Measurements from ENCODE around the gene PAQR7.

PAQR7 gene

DNA sequence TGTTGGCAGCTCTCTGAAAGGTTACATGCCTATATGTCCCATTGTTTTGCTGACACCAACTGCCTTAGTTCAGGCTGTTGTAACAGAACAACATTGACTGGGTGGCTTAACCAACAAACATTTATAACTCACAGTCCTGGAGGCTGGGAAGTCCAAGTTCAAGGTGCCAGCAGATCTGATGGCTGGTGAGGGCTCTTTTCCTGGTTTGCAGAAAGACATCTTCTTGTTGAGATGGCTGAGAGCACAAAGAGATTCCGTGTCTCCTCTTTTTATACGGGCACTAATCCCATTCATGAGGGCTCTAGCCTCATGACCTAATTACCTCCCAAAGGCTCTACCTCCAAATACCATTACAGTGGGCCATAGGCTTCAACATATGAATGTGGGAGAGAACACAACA is 41.0 kb upstream of the PAQR7 start:
- no peak for TF ChIP-seq POLR2AphosphoS5 (IDR thresholded peaks at IDR 0.05; ENCODE audit: low read depth)
- TF ChIP-seq, protein P1, sequence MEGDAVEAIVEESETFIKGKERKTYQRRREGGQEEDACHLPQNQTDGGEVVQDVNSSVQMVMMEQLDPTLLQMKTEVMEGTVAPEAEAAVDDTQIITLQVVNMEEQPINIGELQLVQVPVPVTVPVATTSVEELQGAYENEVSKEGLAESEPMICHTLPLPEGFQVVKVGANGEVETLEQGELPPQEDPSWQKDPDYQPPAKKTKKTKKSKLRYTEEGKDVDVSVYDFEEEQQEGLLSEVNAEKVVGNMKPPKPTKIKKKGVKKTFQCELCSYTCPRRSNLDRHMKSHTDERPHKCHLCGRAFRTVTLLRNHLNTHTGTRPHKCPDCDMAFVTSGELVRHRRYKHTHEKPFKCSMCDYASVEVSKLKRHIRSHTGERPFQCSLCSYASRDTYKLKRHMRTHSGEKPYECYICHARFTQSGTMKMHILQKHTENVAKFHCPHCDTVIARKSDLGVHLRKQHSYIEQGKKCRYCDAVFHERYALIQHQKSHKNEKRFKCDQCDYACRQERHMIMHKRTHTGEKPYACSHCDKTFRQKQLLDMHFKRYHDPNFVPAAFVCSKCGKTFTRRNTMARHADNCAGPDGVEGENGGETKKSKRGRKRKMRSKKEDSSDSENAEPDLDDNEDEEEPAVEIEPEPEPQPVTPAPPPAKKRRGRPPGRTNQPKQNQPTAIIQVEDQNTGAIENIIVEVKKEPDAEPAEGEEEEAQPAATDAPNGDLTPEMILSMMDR (IDR thresholded peaks at IDR 0.05; ENCODE audit: insufficient read depth, low read length): no peak
- no peak overlapping the region for H3K27ac ChIP-seq (replicated peaks)
- no peak overlapping the region for H3K4me3 ChIP-seq (replicated peaks; ENCODE audit: insufficient read depth, low read length)
- H3K27me3 ChIP-seq (ENCODE audit: insufficient read depth, poor library complexity, severe bottlenecking): no peaks in the 10 kb centered on the region
- no peak for DNase-seq (ENCODE audit: low read depth in 1 of 2, low spot score in 1 of 2)

DNA sequence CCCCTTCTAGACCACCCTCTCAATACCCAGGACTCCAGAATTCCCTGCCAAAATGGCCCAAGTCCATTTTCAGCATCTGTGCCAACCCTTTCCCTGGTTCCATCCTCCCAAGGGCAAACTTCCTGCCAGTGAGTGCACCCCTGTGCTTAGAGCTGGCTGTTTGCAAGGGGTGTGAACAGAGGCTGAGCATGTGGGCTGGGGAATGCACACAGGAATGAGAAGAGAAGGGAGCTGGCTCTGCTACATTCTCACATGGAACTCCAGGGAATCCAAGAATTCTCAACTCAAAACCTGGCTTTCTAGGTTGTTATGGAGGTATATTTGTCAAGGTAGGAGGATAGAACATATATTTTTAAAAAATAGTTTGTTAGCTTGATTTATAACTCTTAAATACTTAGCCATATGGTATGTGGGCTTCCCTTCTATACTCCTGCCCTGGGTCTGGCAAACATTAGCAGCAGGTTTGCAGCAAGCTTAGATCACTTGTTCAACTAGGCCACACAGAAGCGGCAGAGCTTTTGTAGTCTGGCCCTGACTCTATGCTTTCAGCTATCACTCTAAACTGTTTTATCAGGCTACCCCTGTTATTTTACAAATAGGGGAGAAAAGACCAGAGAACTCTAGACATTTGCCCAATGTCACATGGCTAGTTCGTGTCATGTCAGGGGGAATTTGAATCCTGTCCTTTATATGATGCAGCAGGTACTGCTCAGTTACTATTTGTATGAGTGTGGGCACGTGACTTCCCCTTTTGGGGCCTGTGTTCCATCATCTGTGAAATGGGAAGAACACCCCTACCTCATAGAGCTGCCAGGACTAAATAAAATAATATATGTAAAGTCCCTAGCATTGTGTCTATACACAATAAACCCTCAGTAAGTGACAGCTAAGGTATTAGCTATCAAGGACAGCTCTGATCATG is 38.8 kb upstream of the PAQR7 start:
- TF ChIP-seq SPI1 (IDR thresholded peaks at IDR 0.05; ENCODE audit: borderline replicate concordance, low read depth) (no peak), POLR2AphosphoS5 (IDR thresholded peaks at IDR 0.05; ENCODE audit: low read depth) (no peak), GABPA (IDR thresholded peaks at IDR 0.05; ENCODE audit: low read depth) (no peak)
- TF ChIP-seq, protein P1 (IDR thresholded peaks at IDR 0.05; ENCODE audit: insufficient read depth, low read length): no peak
- TF ChIP-seq, protein P2, sequence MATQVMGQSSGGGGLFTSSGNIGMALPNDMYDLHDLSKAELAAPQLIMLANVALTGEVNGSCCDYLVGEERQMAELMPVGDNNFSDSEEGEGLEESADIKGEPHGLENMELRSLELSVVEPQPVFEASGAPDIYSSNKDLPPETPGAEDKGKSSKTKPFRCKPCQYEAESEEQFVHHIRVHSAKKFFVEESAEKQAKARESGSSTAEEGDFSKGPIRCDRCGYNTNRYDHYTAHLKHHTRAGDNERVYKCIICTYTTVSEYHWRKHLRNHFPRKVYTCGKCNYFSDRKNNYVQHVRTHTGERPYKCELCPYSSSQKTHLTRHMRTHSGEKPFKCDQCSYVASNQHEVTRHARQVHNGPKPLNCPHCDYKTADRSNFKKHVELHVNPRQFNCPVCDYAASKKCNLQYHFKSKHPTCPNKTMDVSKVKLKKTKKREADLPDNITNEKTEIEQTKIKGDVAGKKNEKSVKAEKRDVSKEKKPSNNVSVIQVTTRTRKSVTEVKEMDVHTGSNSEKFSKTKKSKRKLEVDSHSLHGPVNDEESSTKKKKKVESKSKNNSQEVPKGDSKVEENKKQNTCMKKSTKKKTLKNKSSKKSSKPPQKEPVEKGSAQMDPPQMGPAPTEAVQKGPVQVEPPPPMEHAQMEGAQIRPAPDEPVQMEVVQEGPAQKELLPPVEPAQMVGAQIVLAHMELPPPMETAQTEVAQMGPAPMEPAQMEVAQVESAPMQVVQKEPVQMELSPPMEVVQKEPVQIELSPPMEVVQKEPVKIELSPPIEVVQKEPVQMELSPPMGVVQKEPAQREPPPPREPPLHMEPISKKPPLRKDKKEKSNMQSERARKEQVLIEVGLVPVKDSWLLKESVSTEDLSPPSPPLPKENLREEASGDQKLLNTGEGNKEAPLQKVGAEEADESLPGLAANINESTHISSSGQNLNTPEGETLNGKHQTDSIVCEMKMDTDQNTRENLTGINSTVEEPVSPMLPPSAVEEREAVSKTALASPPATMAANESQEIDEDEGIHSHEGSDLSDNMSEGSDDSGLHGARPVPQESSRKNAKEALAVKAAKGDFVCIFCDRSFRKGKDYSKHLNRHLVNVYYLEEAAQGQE (IDR thresholded peaks at IDR 0.05; ENCODE audit: insufficient replicate concordance, low read depth): no peak
- no peak for DNase-seq (ENCODE audit: low read depth in 1 of 2, low spot score in 1 of 2)
- no peak overlapping the region for H3K4me3 ChIP-seq (replicated peaks; ENCODE audit: insufficient read depth, low read length)
- H3K27me3 ChIP-seq (ENCODE audit: insufficient read depth, poor library complexity, severe bottlenecking): no peaks in the 10 kb centered on the region
- no peak overlapping the region for H3K27ac ChIP-seq (replicated peaks)

DNA sequence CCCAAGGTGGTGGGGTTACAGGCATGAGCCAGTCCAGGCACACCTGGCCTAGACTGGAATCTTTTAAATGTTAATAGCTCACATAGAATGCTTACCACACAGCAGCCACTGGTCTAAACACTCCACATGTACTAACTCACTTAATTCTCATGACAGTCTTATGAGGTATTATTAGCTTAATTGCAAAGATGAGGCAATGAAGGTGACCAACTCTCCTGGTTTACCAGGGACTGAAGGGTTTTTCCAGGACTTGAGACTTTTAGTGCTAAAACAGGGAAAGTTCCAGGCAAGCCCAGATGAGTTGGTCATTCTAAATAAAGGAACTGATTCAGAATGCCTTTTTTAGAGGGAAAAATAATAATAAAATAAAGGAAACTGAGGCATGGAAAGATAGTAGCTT is 37.7 kb upstream of the PAQR7 start:
- Histone ChIP-seq H3K27me3 (ENCODE audit: insufficient read depth, poor library complexity, severe bottlenecking) (no peaks in the 10 kb centered on the region), H3K4me3 (replicated peaks; ENCODE audit: insufficient read depth, low read length) (no peak overlapping the region), H3K27ac (replicated peaks) (no peak overlapping the region)
- DNase-seq (ENCODE audit: low read depth in 1 of 2, low spot score in 1 of 2): no peak
- TF ChIP-seq SPI1 (IDR thresholded peaks at IDR 0.05; ENCODE audit: borderline replicate concordance, low read depth): no peak
- TF ChIP-seq POLR2AphosphoS5 (IDR thresholded peaks at IDR 0.05; ENCODE audit: low read depth): no peak
- no peak for TF ChIP-seq GABPA (IDR thresholded peaks at IDR 0.05; ENCODE audit: low read depth)
- TF ChIP-seq, protein P2 (IDR thresholded peaks at IDR 0.05; ENCODE audit: insufficient replicate concordance, low read depth): no peak
- TF ChIP-seq, protein P1 (IDR thresholded peaks at IDR 0.05; ENCODE audit: insufficient read depth, low read length): no peak
